Measurements from ENCODE around the gene ANKEF1.

The ANKEF1 gene

GRCh38 chr20:10034717-10035571, at the start of gene ANKEF1:
Gene ANKEF1, plus strand, starts transcription at chr20:10034987. Its CDS starts 3,315 bp downstream, at chr20:10038302.
- DNase-seq (ENCODE audit: low spot score) = peak; percentile 84
- FAIRE-seq = no peak

- FAIRE-seq (no peak), DNase-seq (ENCODE audit: low spot score) (no peak)
Observed at GRCh38 chr20:9985281-9985680, 49.5 kb upstream of the ANKEF1 start.

GRCh38 chr20:9985773-9986172, 49.0 kb upstream of the ANKEF1 start:
- no peak for DNase-seq (ENCODE audit: low spot score)

GRCh38 chr20:9989066-9989724, 45.6 kb upstream of the ANKEF1 start:
- FAIRE-seq = no peak
- DNase-seq (ENCODE audit: low spot score) = no peak

More at GRCh38 chr20:9985773-9986172, 49.0 kb upstream of the ANKEF1 start:
- no peak for FAIRE-seq

- FAIRE-seq (no peak), DNase-seq (ENCODE audit: low spot score) (no peak)
Observed at GRCh38 chr20:9993137-9993536, 41.6 kb upstream of the ANKEF1 start.

- DNase-seq (ENCODE audit: low spot score) = no peak
- no peak for FAIRE-seq
Observed at GRCh38 chr20:9994676-9995075, 40.1 kb upstream of the ANKEF1 start.

GRCh38 chr20:9995510-9996272, 39.1 kb upstream of the ANKEF1 start:
- DNase-seq (ENCODE audit: low spot score) = no peak
- FAIRE-seq = no peak

GRCh38 chr20:9996944-9997343, 37.8 kb upstream of the ANKEF1 start:
- no peak for FAIRE-seq
- DNase-seq (ENCODE audit: low spot score) = no peak

GRCh38 chr20:9999645-10000044, 35.1 kb upstream of the ANKEF1 start:
- FAIRE-seq (no peak), DNase-seq (ENCODE audit: low spot score) (no peak)

- no peak for FAIRE-seq
Observed at GRCh38 chr20:10002866-10003265, 31.9 kb upstream of the ANKEF1 start.

GRCh38 chr20:10004900-10005299, 29.9 kb upstream of the ANKEF1 start:
- FAIRE-seq = no peak
- DNase-seq (ENCODE audit: low spot score) = no peak

More at GRCh38 chr20:10002866-10003265, 31.9 kb upstream of the ANKEF1 start:
- DNase-seq (ENCODE audit: low spot score) = no peak

GRCh38 chr20:10005885-10006284, 28.9 kb upstream of the ANKEF1 start:
- DNase-seq (ENCODE audit: low spot score) (no peak), FAIRE-seq (no peak)

GRCh38 chr20:10006447-10007090, 28.2 kb upstream of the ANKEF1 start:
- FAIRE-seq (no peak), DNase-seq (ENCODE audit: low spot score) (no peak)

- no peak for FAIRE-seq
- no peak for DNase-seq (ENCODE audit: low spot score)
Observed at GRCh38 chr20:10007158-10007557, 27.6 kb upstream of the ANKEF1 start.

GRCh38 chr20:10007747-10008146, 27.0 kb upstream of the ANKEF1 start:
- DNase-seq (ENCODE audit: low spot score) (no peak), FAIRE-seq (no peak)

- DNase-seq (ENCODE audit: low spot score) = no peak
- no peak for FAIRE-seq
Observed at GRCh38 chr20:10012464-10012863, 22.3 kb upstream of the ANKEF1 start.

- no peak for FAIRE-seq
- DNase-seq (ENCODE audit: low spot score) = no peak
Observed at GRCh38 chr20:10014431-10014830, 20.4 kb upstream of the ANKEF1 start.

- FAIRE-seq = no peak
Observed at GRCh38 chr20:10020937-10021336, 13.8 kb upstream of the ANKEF1 start.

GRCh38 chr20:10022625-10023024, 12.2 kb upstream of the ANKEF1 start:
- no peak for DNase-seq (ENCODE audit: low spot score)
- no peak for FAIRE-seq

More at GRCh38 chr20:10020937-10021336, 13.8 kb upstream of the ANKEF1 start:
- no peak for DNase-seq (ENCODE audit: low spot score)

- FAIRE-seq = no peak
- no peak for DNase-seq (ENCODE audit: low spot score)
Observed at GRCh38 chr20:10023911-10024310, 10.9 kb upstream of the ANKEF1 start.

All from urothelium cell line (cell line).